SK-N-SH treated with all-trans-retinoic acid at 6 μM for 48 hours (cell line): ENCODE measurements around the gene C12orf60.

Experiments used
- ATAC-seq: fragments of 200-7000 bp; cut with Tn5 transposase; 3 replicates; pipeline ENCODE4 v1.9.1; 2020; ENCODE audit warnings: mild to moderate bottlenecking, moderate library complexity
- ARNTL ChIP-seq: fragments of 450-650 bp; formaldehyde crosslinking; IDR thresholded peaks from 2 replicates; pipeline ENCODE4 v1.5.0; 2020; ENCODE audit warnings: low read depth, mild to moderate bottlenecking, moderate library complexity, borderline replicate concordance
- BACH2 ChIP-seq: fragments of 250-450 bp; sonication (Bioruptor Pico); IDR thresholded peaks from 2 replicates; pipeline ENCODE4 v1.9.0; 2021; ENCODE audit warnings: mild to moderate bottlenecking, borderline replicate concordance
- ESRRG ChIP-seq: fragments of 250-450 bp; sonication (Bioruptor Pico); IDR thresholded peaks from 2 replicates; pipeline ENCODE4 v1.6.1; 2021; ENCODE audit warnings: mild to moderate bottlenecking
- GLIS3 ChIP-seq: fragments of 250-450 bp; sonication (Bioruptor Pico); IDR thresholded peaks from 2 replicates; pipeline ENCODE4 v1.5.0; 2020; ENCODE audit warnings: mild to moderate bottlenecking, moderate library complexity
- ISL1 ChIP-seq: fragments of 250-450 bp; sonication (Bioruptor Pico); IDR thresholded peaks from 2 replicates; pipeline ENCODE4 v2.1.2; 2022; ENCODE audit warnings: mild to moderate bottlenecking, moderate library complexity
- OSR1 ChIP-seq: fragments of 250-450 bp; sonication (Bioruptor Pico); IDR thresholded peaks from 2 replicates; pipeline ENCODE4 v1.8.0; 2022; ENCODE audit warnings: moderate library complexity, mild to moderate bottlenecking, inconsistent platforms
- PATZ1 ChIP-seq: fragments of 250-450 bp; sonication (Bioruptor Pico); IDR thresholded peaks from 2 replicates; pipeline ENCODE4 v1.8.0; 2020; ENCODE audit warnings: mild to moderate bottlenecking, moderate library complexity, borderline replicate concordance
- POU6F1 ChIP-seq: fragments of 250-450 bp; sonication (Bioruptor Pico); IDR thresholded peaks from 2 replicates; pipeline ENCODE4 v1.8.0; 2021; ENCODE audit warnings: low read depth, mild to moderate bottlenecking, moderate library complexity, borderline replicate concordance
- PPARA ChIP-seq: fragments of 250-450 bp; sonication (Bioruptor Pico); IDR thresholded peaks from 2 replicates; pipeline ENCODE4 v1.5.0; 2020; ENCODE audit warnings: mild to moderate bottlenecking, borderline replicate concordance
- SNAI2 ChIP-seq: fragments of 250-450 bp; sonication (Bioruptor Pico); IDR thresholded peaks from 2 replicates; pipeline ENCODE4 v1.5.0; 2020; ENCODE audit warnings: mild to moderate bottlenecking, moderate library complexity
- TCF4 ChIP-seq: fragments of 250-450 bp; sonication (Bioruptor Pico); IDR thresholded peaks from 2 replicates; pipeline ENCODE4 v1.8.0; 2021; ENCODE audit warnings: mild to moderate bottlenecking, moderate library complexity, borderline replicate concordance
- TOX ChIP-seq: fragments of 250-450 bp; sonication (Bioruptor Pico); IDR thresholded peaks from 2 replicates; pipeline ENCODE4 v1.8.0; 2021; ENCODE audit warnings: mild to moderate bottlenecking, moderate library complexity, borderline replicate concordance
- TSHZ2 ChIP-seq: fragments of 250-450 bp; sonication (Bioruptor Pico); IDR thresholded peaks from 2 replicates; pipeline ENCODE4 v1.5.0; 2020; ENCODE audit warnings: mild to moderate bottlenecking, moderate library complexity
- ZC3H10 ChIP-seq: fragments of 250-450 bp; sonication (Bioruptor Pico); IDR thresholded peaks from 2 replicates; pipeline ENCODE4 v1.5.1; 2021; ENCODE audit warnings: mild to moderate bottlenecking, moderate library complexity
- ZFP3 ChIP-seq: fragments of 250-450 bp; sonication (Bioruptor Pico); IDR thresholded peaks from 2 replicates; pipeline ENCODE4 v1.5.0; 2020; ENCODE audit warnings: mild to moderate bottlenecking, moderate library complexity
- ZFP30 ChIP-seq: fragments of 450-650 bp; formaldehyde crosslinking; IDR thresholded peaks from 2 replicates; pipeline ENCODE4 v1.5.0; 2022; ENCODE audit warnings: mild to moderate bottlenecking, moderate library complexity
- ZNF565 ChIP-seq: fragments of 450-650 bp; formaldehyde crosslinking; conservative IDR thresholded peaks from 2 replicates; pipeline ENCODE4 v1.5.0; 2020; ENCODE audit warnings: low read depth, mild to moderate bottlenecking, moderate library complexity
- ZNF70 ChIP-seq: fragments of 450-650 bp; formaldehyde crosslinking; IDR thresholded peaks from 2 replicates; pipeline ENCODE4 v1.5.0; 2020; ENCODE audit warnings: mild to moderate bottlenecking, moderate library complexity
- ZNF8 ChIP-seq: fragments of 450-650 bp; formaldehyde crosslinking; IDR thresholded peaks from 2 replicates; pipeline ENCODE4 v1.5.0; 2020; ENCODE audit warnings: mild to moderate bottlenecking, moderate library complexity
- TF ChIP-seq, protein P1 (sequence below): fragments of 250-450 bp; sonication (Bioruptor Pico); IDR thresholded peaks from 2 replicates; pipeline ENCODE4 v1.5.1; 2021; ENCODE audit warnings: mild to moderate bottlenecking, moderate library complexity

C12orf60 gene

DNA sequence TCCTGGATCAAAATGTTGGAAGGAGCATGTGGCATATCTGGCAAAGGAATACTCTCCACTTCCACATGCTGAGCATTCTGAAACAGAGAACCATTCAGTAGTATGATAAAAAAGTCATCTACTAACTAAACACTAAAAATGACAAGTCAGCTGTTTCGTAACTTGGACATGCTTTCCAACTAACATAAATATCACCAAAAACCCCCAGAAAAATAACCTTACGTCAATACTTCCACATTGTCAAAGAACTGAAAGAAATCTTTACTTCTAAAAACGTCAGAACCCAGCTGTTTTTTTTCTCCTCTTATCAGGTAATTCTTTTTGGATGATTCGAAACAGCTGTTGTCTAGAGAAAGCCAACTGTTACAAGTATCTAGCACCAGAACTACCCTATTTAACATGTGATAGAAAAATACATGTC is 8.4 kb upstream of the C12orf60 start:
- TF ChIP-seq, protein P1, sequence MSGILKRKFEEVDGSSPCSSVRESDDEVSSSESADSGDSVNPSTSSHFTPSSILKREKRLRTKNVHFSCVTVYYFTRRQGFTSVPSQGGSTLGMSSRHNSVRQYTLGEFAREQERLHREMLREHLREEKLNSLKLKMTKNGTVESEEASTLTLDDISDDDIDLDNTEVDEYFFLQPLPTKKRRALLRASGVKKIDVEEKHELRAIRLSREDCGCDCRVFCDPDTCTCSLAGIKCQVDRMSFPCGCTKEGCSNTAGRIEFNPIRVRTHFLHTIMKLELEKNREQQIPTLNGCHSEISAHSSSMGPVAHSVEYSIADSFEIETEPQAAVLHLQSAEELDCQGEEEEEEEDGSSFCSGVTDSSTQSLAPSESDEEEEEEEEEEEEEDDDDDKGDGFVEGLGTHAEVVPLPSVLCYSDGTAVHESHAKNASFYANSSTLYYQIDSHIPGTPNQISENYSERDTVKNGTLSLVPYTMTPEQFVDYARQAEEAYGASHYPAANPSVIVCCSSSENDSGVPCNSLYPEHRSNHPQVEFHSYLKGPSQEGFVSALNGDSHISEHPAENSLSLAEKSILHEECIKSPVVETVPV (CRISPR knock-in tag) = no peak
- TF ChIP-seq SNAI2 (CRISPR knock-in tag) (no peak), ZC3H10 (CRISPR knock-in tag) (no peak), TCF4 (CRISPR knock-in tag) (peak; percentile 74), ZNF8 (CRISPR knock-in tag) (no peak)
- no peak for ATAC-seq

GRCh38 chr12:14802247-14802646 is 1.2 kb upstream of the C12orf60 start:
- TF ChIP-seq PATZ1 (CRISPR knock-in tag) = no peak
- no peak for TF ChIP-seq ISL1
- TF ChIP-seq, protein P1 (CRISPR knock-in tag) = no peak
- TF ChIP-seq ZNF565 (CRISPR knock-in tag) = no peak
- no peak for TF ChIP-seq ZFP30 (CRISPR knock-in tag)
- TF ChIP-seq TCF4 (CRISPR knock-in tag) = no peak
- no peak for TF ChIP-seq ARNTL (CRISPR knock-in tag)
- TF ChIP-seq ZC3H10 (CRISPR knock-in tag) = no peak
- no peak for TF ChIP-seq PPARA
- no peak for TF ChIP-seq OSR1 (CRISPR knock-in tag)
- no peak for TF ChIP-seq ZFP3
- TF ChIP-seq, all 23 proteins: peak for 0
- ATAC-seq = no peak

- ATAC-seq = no peak
- TF ChIP-seq, protein P1 (CRISPR knock-in tag) = no peak
- TF ChIP-seq ZNF565 (CRISPR knock-in tag) (no peak), ZNF70 (no peak), POU6F1 (CRISPR knock-in tag) (no peak), SNAI2 (CRISPR knock-in tag) (no peak), ESRRG (no peak), BACH2 (no peak), TOX (no peak), PATZ1 (CRISPR knock-in tag) (no peak)
- TF ChIP-seq, all 23 proteins: peak for 0
Observed at GRCh38 chr12:14802721-14803010, 804 bp upstream of the C12orf60 start.

GRCh38 chr12:14803830-14804160 is 325 bp downstream of the C12orf60 start:
- peak; percentile 20 for ATAC-seq
- TF ChIP-seq PATZ1 (CRISPR knock-in tag) (no peak), ZNF70 (no peak), TSHZ2 (CRISPR knock-in tag) (no peak), ZNF8 (CRISPR knock-in tag) (no peak), ZFP3 (no peak), POU6F1 (CRISPR knock-in tag) (no peak), ISL1 (no peak), GLIS3 (no peak)
